NCI-H748 treated with DMSO at 0.1 percent for 48 hours (cell line): ENCODE measurements around the gene RPN1.

Experiments used
- DNase-seq: peaks from one replicate; lab custom pipeline; 2025; lab: John Stamatoyannopoulos, UW

The RPN1 gene

DNA sequence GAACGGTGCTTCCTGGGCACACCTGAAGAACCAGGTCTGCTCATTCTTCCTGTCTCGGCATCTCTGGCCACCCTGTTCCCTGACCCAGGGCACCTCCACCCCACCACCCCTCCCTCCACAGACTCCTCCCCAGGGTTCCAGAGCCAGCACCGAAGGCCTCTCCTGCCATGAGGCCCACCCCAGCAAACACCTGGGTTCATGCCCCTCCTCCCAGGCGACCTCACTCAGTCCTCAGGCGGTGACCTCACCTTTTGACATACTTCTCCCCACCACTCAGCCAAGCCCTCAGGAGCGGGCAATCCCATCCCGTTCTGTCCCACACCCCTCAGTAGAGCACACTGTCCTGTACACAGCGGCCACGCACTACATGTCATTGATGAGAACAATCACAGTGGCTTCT lies 72.3 kb downstream of the RPN1 start:
- no peak for DNase-seq

DNA sequence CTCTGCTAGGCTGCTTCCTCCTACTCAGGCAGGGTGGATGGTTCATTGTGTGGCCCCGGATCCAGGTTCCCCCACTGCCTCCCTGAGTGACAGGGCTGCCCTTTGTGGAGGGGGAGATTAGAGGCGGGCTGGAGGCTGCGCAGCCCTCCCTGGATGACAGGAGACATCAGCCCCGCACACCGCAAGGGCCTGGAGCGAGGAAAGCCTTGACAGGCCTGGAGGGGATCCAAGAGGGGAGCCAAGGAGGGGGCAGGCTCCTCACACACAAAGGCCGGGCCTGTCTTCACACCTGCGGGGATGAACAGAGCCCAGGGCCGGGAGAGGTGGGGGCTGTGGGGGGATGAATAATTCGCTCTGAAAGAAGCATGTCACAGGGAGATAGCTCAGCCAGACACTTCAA lies 72.9 kb downstream of the RPN1 start:
- no peak for DNase-seq

DNA sequence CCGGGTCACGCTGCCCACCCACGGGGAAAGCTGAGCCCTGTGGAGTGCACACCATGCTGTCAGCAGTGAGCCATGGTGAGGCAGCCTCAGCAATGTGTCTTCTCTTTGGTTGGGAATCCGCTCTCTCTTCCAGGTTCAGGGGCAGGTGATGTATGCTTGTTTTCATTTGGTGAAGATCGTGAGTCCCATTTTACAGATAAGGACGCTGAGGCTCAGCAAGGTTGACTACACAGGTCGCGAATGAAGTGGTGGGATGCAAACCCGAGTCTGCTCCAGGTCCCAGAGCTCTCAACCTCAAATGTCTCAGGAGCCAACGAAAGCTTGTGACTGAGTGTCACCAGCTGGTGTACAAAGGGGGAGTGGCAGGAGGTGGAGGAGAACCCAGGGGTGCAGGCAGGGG lies 74.3 kb downstream of the RPN1 start:
- no peak for DNase-seq

DNA sequence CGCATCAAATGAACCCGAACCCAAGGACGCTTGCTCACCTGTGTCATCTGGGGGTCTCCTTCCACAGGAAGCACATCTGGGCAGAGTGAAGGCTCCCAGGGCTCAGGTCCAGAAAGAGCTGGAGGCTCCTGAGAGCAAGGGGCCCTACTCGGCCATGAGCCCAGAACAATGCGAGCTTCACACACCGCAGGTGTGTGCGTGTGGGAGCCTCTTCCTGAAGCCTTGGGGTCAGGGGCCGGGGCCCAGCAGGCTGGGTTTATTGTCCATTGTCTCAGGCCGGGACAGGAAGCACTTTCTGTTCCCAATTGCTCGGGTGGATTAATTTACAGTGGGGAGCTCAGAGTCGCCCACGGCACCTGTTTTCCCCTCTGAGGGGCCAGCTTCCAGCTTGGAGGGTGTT lies 74.8 kb downstream of the RPN1 start:
- DNase-seq = no peak

DNA sequence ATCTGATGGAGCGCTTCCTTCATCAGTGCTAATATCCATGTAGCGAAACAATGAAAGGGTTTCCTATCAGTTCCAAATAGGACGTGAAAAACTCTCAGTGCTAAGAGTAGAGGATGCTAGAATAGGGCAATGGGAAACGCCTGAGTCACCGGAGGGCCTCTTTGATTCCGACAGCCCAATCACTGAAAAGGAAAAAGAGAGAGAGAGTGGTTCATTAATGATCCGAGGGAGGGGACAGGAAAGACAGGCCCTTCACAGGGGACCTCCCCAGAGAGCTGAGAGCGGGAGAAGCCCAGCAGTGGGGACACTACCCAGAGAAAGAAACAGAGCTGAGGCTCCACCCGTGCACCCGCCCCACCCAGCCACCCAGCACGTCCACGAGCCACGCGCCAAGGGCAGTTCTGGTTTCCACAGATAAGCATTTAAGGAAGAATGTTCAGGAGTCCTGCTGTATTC lies 76.9 kb downstream of the RPN1 start:
- DNase-seq = no peak

DNA sequence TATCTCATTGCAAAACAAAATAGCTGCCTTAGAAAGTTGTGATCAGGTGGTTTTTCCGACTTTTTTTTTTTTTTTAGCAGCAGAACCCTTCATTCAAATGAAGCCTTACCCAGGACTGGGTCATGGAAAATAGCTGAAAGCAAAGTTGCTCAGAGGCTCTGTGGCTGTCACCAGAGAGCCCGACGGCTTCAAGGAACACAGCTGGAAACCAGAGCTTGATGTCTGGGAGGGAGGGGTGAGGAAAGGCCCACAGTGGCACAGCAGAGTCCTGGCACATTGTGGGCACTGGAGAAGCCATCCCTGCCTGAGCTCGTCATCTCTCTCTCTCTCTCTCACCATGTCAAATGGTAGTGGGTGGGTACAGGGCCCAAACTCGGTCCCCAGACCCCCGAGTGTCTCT lies 77.5 kb downstream of the RPN1 start:
- DNase-seq = no peak

DNA sequence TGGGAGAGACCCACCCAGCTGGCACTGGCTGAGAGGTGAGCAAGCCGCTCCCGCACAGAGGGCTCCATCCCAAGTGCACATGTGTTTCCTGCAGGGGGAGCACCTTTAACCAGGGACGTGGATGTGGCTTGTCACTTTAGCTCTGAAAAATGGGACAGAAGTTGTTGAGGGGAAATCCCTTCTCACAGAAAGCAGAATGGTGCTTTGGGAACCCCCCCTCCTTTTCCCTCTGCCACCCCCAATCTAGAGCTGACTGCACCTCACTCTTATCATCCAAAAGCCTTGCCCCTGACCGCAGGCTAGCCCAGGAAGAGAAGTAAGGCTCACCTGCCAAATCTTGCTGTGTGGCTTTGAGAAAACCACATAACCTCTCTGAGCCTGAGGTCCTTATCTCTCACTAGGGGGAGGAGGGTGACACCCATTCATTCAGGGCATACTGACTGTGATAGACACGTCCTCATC lies 77.9 kb downstream of the RPN1 start:
- no peak for DNase-seq

DNA sequence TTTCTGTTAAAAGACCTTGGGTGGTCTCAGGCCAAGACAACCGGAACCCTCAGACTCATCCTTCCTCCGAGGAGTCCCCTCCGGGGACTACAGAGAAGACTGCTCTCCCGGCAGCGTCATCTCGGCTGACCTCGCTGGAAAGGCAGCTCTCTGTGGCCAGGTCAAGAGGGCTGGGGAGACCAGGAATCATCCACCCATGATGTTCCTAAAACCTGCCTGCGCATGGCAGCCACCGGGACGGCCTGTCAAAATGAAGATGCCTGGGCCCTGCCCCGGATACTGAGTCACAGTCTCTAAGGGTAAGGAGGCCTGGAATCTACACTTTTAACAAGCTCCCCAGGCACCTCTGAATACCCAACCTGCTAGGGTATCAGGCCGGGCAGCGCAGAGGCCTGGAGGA lies 78.6 kb downstream of the RPN1 start:
- no peak for DNase-seq
